Spleen (tissue), 7 donors: Measurements from ENCODE around the gene DCAF6.
A peak's percentile ranks its signal among the peaks of the same experiment; 100 is the strongest.

ENCODE experiments used
- POLR2AphosphoS5 ChIP-seq, 3 donors: sonication (generic); formaldehyde crosslinking; IDR thresholded peaks; one replicate each; pipeline ENCODE4 v1.5.1; 2017; ENCODE audit warnings: antibody characterized with exemption in 3 of 3
- TF ChIP-seq, protein P1 (sequence below), 11 experiments: fragments of 200-600 bp in 7 of 11; fragments of 450-650 bp in 4 of 11; sonication (generic) in 4 of 11; IDR thresholded peaks in 8 of 11; conservative IDR thresholded peaks in 3 of 11; 1 replicate in 7 of 11; 2 replicates in 4 of 11; pipeline versions ENCODE4 v1.4.0 to v1.8.0; 2016 to 2021; ENCODE audit warnings: antibody characterized with exemption in 11 of 11, inconsistent platforms in 4 of 11, mild to moderate bottlenecking in 1 of 11
- donor health status: DM: no; HTN: no; CAD: no; lungs with moderate emphysema.
- donor health status: DM: no; HTN: no; CAD: no.
- donor health status: DM: no; HTN: no; CAD: no.

GRCh38 chr1:167936930-167937708 lies 636 bp downstream of the DCAF6 start, which contains the start of gene MPC2:
- TF ChIP-seq, protein P1, sequence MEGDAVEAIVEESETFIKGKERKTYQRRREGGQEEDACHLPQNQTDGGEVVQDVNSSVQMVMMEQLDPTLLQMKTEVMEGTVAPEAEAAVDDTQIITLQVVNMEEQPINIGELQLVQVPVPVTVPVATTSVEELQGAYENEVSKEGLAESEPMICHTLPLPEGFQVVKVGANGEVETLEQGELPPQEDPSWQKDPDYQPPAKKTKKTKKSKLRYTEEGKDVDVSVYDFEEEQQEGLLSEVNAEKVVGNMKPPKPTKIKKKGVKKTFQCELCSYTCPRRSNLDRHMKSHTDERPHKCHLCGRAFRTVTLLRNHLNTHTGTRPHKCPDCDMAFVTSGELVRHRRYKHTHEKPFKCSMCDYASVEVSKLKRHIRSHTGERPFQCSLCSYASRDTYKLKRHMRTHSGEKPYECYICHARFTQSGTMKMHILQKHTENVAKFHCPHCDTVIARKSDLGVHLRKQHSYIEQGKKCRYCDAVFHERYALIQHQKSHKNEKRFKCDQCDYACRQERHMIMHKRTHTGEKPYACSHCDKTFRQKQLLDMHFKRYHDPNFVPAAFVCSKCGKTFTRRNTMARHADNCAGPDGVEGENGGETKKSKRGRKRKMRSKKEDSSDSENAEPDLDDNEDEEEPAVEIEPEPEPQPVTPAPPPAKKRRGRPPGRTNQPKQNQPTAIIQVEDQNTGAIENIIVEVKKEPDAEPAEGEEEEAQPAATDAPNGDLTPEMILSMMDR (IDR thresholded peaks at IDR 0.05 in 8 of 11, conservative IDR thresholded peaks at IDR 0.05 in 3 of 11), result no peak
- TF ChIP-seq POLR2AphosphoS5 (IDR thresholded peaks at IDR 0.05), result peak in 2 of 3 donors; percentile 8 to 46
